GM19035 (cell line): ENCODE results near the gene ARHGDIA.

Experiments
- ATAC-seq: cut with Tn5 transposase; IDR thresholded peaks from one replicate; pipeline ENCODE4 v1.9.1; 2021; ENCODE audit not compliant: unreplicated experiment

ARHGDIA gene

GRCh38 chr17:81906476-81907218 is 35.5 kb upstream of the ARHGDIA start:
- ATAC-seq = no peak

GRCh38 chr17:81905993-81906392 is 34.9 kb upstream of the ARHGDIA start:
- ATAC-seq = no peak

GRCh38 chr17:81905424-81905875 is 34.3 kb upstream of the ARHGDIA start:
- no peak for ATAC-seq

GRCh38 chr17:81904600-81905423 is 33.7 kb upstream of the ARHGDIA start:
- no peak for ATAC-seq

- no peak for ATAC-seq
Observed at GRCh38 chr17:81903896-81904599, 32.9 kb upstream of the ARHGDIA start.

GRCh38 chr17:81903415-81903831 is 32.3 kb upstream of the ARHGDIA start:
- no peak for ATAC-seq

GRCh38 chr17:81902653-81903414 is 31.7 kb upstream of the ARHGDIA start:
- ATAC-seq = no peak

- no peak for ATAC-seq
Observed at GRCh38 chr17:81902023-81902652, 31.0 kb upstream of the ARHGDIA start, which contains the start of gene NPB. Gene NPB, plus strand, starts transcription at chr17:81902238. Its CDS starts 40 bp downstream, at chr17:81902278.

GRCh38 chr17:81901167-81902022 is 30.3 kb upstream of the ARHGDIA start:
- no peak for ATAC-seq

GRCh38 chr17:81900181-81900820 is 29.2 kb upstream of the ARHGDIA start:
- ATAC-seq = no peak

GRCh38 chr17:81899514-81900166 is 28.5 kb upstream of the ARHGDIA start:
- no peak for ATAC-seq

- no peak for ATAC-seq
Observed at GRCh38 chr17:81898885-81899284, 27.7 kb upstream of the ARHGDIA start.

GRCh38 chr17:81898029-81898866 is 27.1 kb upstream of the ARHGDIA start:
- ATAC-seq = no peak

GRCh38 chr17:81895400-81895799 is 24.3 kb upstream of the ARHGDIA start:
- no peak for ATAC-seq

- no peak for ATAC-seq
Observed at GRCh38 chr17:81891303-81891552, 20.1 kb upstream of the ARHGDIA start.

GRCh38 chr17:81890447-81891302 is 19.5 kb upstream of the ARHGDIA start:
- ATAC-seq = no peak

- ATAC-seq = no peak
Observed at GRCh38 chr17:81889602-81890001, 18.5 kb upstream of the ARHGDIA start.
